Measurements from ENCODE around the gene ETV6.
A peak's percentile ranks its signal among the peaks of the same experiment; 100 is the strongest.

Gene ETV6

GRCh38 chr12:11763760-11764520, 114.5 kb downstream of the ETV6 start:
- no peak for DNase-seq

GRCh38 chr12:11764837-11765236, 115.4 kb downstream of the ETV6 start:
- DNase-seq: no peak

GRCh38 chr12:11765421-11765816, 115.9 kb downstream of the ETV6 start:
- DNase-seq: no peak

DNA sequence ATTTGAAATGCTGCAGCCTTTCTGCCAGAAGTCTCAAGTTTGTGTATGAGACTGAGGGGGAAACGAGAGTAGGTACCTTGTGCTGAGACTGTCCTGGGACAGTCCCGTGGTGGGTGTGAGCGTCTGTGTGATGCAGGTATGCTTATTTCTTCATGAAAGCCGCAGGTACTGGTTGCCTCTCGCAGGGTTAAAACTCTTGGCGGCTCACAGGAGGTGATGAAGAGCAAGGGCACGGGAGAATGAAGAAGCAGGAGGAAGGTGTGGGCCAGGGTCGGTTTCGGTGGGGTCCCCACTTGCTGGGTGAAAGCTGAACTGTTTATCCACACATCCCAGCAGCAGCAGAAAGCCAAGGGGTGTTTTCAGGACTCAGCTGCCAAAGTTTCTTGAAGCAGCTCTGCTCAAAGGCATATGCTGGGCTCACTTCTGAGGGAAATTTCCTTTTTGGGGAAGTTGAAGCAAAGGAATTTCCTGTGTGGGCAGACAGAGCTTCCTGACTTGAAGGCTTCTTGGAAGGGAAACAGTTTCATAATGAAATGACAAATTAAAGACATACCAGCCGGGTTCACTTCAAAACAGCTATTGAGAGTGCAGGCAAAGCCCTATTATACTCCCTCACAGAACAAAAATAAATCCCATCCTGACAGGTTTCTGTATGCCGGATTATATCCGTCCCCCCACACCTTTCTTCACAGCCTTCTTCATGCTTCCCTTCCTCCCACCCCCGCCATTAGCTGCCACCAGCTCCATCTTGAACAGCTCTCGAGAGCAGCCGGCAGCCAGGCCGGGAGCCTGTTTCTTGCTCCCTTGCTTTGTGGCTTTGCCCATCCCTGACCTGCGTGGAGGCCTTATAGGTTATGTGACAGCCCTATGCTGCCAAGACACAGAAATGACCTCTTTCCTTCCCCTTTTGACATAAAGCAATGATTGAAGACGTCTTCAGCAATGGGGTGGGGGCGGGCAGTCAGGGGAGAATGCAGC, 116.6 kb downstream of the ETV6 start:
- peak; percentile 27 to 62 for DNase-seq

- no peak for DNase-seq
These were observed 117.7 kb downstream of the ETV6 start for GRCh38 chr12:11767029-11767724.

DNA sequence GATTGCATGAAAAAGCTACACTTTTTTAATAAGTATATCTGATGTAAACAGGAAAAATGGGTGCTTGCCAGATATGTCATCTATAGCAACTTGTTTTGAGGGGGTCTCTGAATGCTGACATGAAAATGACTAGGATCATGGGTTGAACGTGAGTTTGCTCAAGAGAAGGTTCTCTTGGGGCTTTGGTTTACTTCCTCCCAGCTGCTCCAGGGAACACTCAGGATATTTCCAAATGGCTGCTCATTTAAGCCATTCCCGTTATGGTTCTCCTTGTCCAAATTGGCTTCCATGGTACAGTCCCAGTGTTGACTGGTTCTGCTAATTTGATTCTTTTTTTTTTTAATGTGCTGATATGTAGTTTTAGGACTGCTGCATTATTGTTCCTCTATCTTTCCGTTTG, 118.3 kb downstream of the ETV6 start:
- no peak for DNase-seq

GRCh38 chr12:11768233-11768965, 118.9 kb downstream of the ETV6 start:
- DNase-seq: no peak

DNA sequence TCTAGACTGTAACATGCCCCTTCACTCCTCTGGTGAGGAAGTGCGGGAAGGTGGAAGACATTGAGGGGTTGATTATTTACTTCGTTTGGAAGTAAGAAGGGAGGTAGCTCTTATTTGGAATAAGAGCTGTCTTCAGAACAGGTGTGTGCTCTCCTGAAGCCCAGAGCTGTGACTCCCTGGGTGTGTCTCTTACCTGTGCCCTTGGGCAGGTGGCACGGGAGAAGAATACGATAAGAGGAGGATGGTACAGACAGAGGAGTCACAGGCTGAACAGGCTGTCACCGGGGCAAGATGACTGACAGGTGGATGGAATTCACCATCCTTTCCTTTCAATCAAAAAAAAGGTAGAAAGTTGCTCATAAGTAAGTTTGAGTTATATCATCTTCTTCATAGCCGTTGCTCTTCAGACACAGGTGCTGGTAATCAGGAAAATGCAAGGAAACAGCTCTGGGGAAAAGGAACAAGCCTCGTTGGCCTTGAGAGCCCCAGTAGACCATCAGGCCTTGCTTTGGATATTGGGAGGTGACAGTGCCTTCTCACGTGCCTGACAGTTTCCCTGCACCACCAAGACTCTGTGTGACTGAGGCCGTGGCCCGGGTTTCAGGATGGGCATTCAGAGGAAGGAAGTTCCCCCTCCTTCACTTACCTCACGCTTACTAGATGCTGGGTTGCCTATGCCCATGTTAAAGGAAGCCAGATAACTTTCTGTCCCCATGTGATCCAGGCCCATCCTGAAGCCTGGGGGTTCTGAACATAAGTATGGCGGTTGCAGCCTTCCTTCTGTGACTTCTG, 120.4 kb downstream of the ETV6 start:
- peak in 1 of 2 donors; percentile 27 for DNase-seq

DNA sequence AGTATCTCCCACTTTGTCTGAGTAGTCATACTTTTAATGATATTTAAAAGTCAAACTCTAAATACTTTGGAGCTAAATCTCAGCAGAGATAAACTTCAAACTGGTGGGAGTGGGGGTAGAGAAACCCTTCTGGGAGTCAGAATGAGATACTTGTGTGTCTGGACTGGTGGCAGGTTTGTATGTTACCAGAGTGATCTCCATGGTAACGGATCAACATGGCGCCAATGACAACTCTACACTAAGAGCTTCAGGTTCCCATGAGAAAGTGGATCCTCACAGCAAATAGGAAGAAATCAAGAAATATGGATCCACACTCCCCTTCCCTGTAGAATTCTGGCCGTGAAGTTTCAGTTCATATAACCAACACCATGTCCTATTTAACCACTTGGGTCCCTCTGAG, 121.9 kb downstream of the ETV6 start:
- peak in 1 of 2 donors; percentile 32 for DNase-seq

- DNase-seq: no peak
These were observed 122.5 kb downstream of the ETV6 start for GRCh38 chr12:11771895-11772502.

- DNase-seq: peak in 1 of 2 donors; percentile 34
These were observed 124.6 kb downstream of the ETV6 start for GRCh38 chr12:11773889-11774677.

GRCh38 chr12:11774821-11775220, 125.3 kb downstream of the ETV6 start:
- no peak for DNase-seq

DNA sequence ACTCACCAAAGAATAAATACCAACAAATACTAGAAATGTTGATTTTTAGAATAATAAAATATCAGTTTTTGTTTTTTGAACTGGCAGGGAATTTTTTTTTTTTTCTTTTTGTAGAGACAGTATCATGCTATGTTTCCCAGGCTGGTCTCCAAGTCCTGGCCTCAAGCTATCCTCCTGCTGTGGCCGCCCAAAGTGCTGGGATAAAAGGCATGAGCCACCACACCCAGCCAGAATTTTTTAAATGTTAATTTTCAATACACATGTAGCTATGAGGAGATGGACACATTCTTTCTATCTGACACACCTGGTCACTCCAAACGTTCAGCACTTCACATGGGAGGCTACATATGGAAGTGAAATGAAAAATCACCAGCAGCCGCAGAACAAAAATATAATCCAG, 126.8 kb downstream of the ETV6 start:
- no peak for DNase-seq

GRCh38 chr12:11777451-11777850, 128.0 kb downstream of the ETV6 start:
- DNase-seq: no peak

GRCh38 chr12:11777962-11778361, 128.5 kb downstream of the ETV6 start:
- no peak for DNase-seq

DNA sequence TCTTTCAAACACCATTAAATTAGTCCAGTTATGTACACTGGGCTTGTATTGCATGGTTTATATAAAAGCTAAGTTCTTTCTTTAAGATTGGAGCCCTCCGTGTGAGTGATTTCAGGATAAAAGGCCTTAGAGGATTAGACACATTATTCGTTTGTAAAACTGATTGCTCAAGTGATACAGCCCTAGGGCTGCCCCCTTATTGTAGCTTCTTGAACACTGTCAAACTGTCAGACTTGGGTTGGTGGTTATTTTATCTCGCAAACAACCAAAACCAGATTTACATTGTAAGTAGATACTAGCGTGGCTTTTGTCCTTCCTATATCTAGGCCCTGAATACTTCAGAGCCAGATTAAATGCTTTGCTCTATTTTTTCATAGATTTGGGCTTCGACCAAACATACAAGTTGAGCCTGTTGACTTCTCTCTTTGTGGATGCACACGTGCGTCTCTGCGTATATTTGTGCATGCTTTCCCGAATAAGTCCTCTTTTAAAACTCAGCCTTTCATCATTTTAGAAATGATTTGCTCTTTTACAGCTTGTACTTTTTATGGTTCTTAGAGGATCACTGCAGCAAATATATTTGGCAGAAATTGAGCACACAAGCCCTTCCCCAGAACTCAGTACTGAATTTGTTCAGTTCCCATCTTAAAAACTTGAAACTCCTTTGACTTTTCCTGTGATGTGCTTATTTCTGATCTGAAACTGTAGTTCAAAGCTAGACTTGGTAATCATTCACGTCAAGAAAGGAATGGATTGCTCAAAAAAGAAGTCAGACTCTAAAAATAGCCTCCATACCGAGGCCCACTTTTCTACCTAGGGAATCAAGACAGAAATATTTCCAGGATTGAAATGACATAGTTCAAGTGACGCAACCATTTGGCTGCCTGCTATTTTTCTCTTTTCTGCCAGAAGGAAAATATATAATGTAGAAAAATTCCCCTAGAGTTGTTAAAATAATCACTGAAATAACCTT, 129.5 kb downstream of the ETV6 start:
- DNase-seq: no peak

- DNase-seq: no peak
These were observed 131.1 kb downstream of the ETV6 start for GRCh38 chr12:11780521-11781101.

GRCh38 chr12:11782914-11783420, 133.5 kb downstream of the ETV6 start:
- no peak for DNase-seq

All from CD4-positive, alpha-beta T cell treated with Interleukin-1 beta for 1 hour (primary cell).